Neural progenitor cell (in vitro differentiated cells): ENCODE results near the gene ZRANB2.

Experiments used
- CTCF ChIP-seq: fragments of 200-600 bp; sonication (generic); IDR thresholded peaks from 2 replicates; pipeline ENCODE4 v1.5.1; 2017; ENCODE audit warnings: antibody characterized with exemption, mild to moderate bottlenecking
- EZH2phosphoT487 ChIP-seq: fragments of 200-600 bp; sonication (generic); IDR thresholded peaks from 2 replicates; pipeline ENCODE4 v1.6.1; 2017; ENCODE audit warnings: antibody characterized with exemption

GRCh38 chr1:71093938-71094337 is 13.1 kb upstream of the ZRANB2 start:
- TF ChIP-seq CTCF (peak; percentile 41), EZH2phosphoT487 (no peak)
